RPMI8226 (cell line): ENCODE data around the gene PPP1R26.
"Not testable (repeated sequence)": the region's sequence is repeated elsewhere in the genome, so short reads cannot be mapped to it uniquely, and the experiment has no call there.

Source experiments
- DNase-seq: peaks from one replicate; pipeline ENCODE4 v3.0.0-alpha.2; 2015

PPP1R26 gene

GRCh38 chr9:135506327-135507103, 26.9 kb downstream of the PPP1R26 start:
- no peak for DNase-seq

GRCh38 chr9:135507104-135508035, 27.8 kb downstream of the PPP1R26 start:
- no peak for DNase-seq

- no peak for DNase-seq
Observed at GRCh38 chr9:135508211-135508820, 28.7 kb downstream of the PPP1R26 start.

GRCh38 chr9:135509458-135509857, 29.9 kb downstream of the PPP1R26 start:
- no peak for DNase-seq

- DNase-seq, result no peak
Observed at GRCh38 chr9:135512241-135512603, 32.6 kb downstream of the PPP1R26 start.

- no peak for DNase-seq
Observed at GRCh38 chr9:135512904-135513303, 33.3 kb downstream of the PPP1R26 start.

- DNase-seq, result no peak
Observed at GRCh38 chr9:135513351-135513846, 33.8 kb downstream of the PPP1R26 start.

GRCh38 chr9:135513906-135514305, 34.3 kb downstream of the PPP1R26 start:
- not testable (repeated sequence) for DNase-seq

GRCh38 chr9:135514342-135515082, 34.9 kb downstream of the PPP1R26 start:
- DNase-seq, result no peak

GRCh38 chr9:135515083-135515951, 35.7 kb downstream of the PPP1R26 start:
- no peak for DNase-seq

GRCh38 chr9:135516132-135516860, 36.7 kb downstream of the PPP1R26 start:
- DNase-seq, result no peak

GRCh38 chr9:135517407-135517822, 37.8 kb downstream of the PPP1R26 start:
- no peak for DNase-seq

GRCh38 chr9:135519179-135519971, 39.8 kb downstream of the PPP1R26 start:
- no peak for DNase-seq

GRCh38 chr9:135520916-135521607, 41.5 kb downstream of the PPP1R26 start, which contains the start of gene LCN1:
TSS of gene LCN1 (plus strand) at chr9:135521440. CDS start at chr9:135521498, 58 bp downstream.
- no peak for DNase-seq

- DNase-seq, result no peak
Observed at GRCh38 chr9:135521608-135522095, 42.1 kb downstream of the PPP1R26 start.

GRCh38 chr9:135522137-135522877, 42.7 kb downstream of the PPP1R26 start:
- DNase-seq, result no peak

GRCh38 chr9:135522931-135523330, 43.3 kb downstream of the PPP1R26 start:
- DNase-seq, result no peak

GRCh38 chr9:135523521-135524129, 44.0 kb downstream of the PPP1R26 start:
- DNase-seq, result no peak
